ENCODE data around the gene IMPA2. TPM values are rescaled to one million over a fixed set of nuclear protein-coding genes. Genes with fewer than 3 reads are reported as not detected.

IMPA2 gene
- total RNA-seq, 2 experiments from 2014 or later: 17.7 to 20.8 TPM

GRCh38 chr18:12021596-12021995 lies 40.3 kb downstream of the IMPA2 start:
- TF ChIP-seq CTCF (IDR thresholded peaks at IDR 0.05): no peak
- Mint-ChIP-seq H3K27ac (no peak overlapping the region), H3K36me3 (ENCODE audit: low read depth) (peaks cover 2% of the 10 kb centered on the region), H3K27me3 (no peaks in the 10 kb centered on the region), H3K9me3 (no peaks in the 10 kb centered on the region), H3K4me3 (no peak overlapping the region), H3K4me1 (ENCODE audit: low read depth) (no peaks in the 10 kb centered on the region)
- POLR2A ChIA-PET: no interaction called here
- DNase-seq: no peak
- CTCF ChIA-PET: no interaction called here
- ATAC-seq: no peak
- intact Hi-C loops (cut with micrococcal nuclease): no loop called here

GRCh38 chr18:12023375-12023774 lies 42.1 kb downstream of the IMPA2 start:
- ATAC-seq: no peak
- ChIA-PET POLR2A (interaction anchor here (1.2 kb wide), 1 partner anchor 10 kb away, joined by 3 read pairs; no protein-coding TSS in a partner anchor), CTCF (interaction anchor here (0.9 to 1.5 kb wide), 3 partner anchors 15 to 369 kb away, joined by 3 to 6 read pairs (median 3); no protein-coding TSS in a partner anchor)
- no peak for DNase-seq
- H3K4me1 Mint-ChIP-seq (ENCODE audit: low read depth): no peaks in the 10 kb centered on the region
- no peak for TF ChIP-seq CTCF (IDR thresholded peaks at IDR 0.05)
- no peak overlapping the region for H3K4me3 Mint-ChIP-seq
- no peak overlapping the region for H3K27ac Mint-ChIP-seq
- H3K27me3 Mint-ChIP-seq: no peaks in the 10 kb centered on the region
- no peaks in the 10 kb centered on the region for H3K36me3 Mint-ChIP-seq (ENCODE audit: low read depth)
- no peaks in the 10 kb centered on the region for H3K9me3 Mint-ChIP-seq
- intact Hi-C loops (cut with micrococcal nuclease): no loop called here

GRCh38 chr18:12026562-12026961 lies 45.3 kb downstream of the IMPA2 start:
- Mint-ChIP-seq H3K4me1 (ENCODE audit: low read depth) (no peaks in the 10 kb centered on the region), H3K9me3 (no peaks in the 10 kb centered on the region), H3K27me3 (no peaks in the 10 kb centered on the region), H3K27ac (no peak overlapping the region), H3K36me3 (ENCODE audit: low read depth) (no peaks in the 10 kb centered on the region), H3K4me3 (no peak overlapping the region)
- CTCF ChIA-PET: no interaction called here
- no peak for DNase-seq
- POLR2A ChIA-PET: no interaction called here
- no peak for TF ChIP-seq CTCF (IDR thresholded peaks at IDR 0.05)
- ATAC-seq: no peak
- intact Hi-C loops (cut with micrococcal nuclease): no loop called here

GRCh38 chr18:12027046-12027445 lies 45.7 kb downstream of the IMPA2 start:
- Mint-ChIP-seq H3K36me3 (ENCODE audit: low read depth) (no peaks in the 10 kb centered on the region), H3K9me3 (no peaks in the 10 kb centered on the region), H3K4me3 (no peak overlapping the region), H3K27me3 (no peaks in the 10 kb centered on the region), H3K4me1 (ENCODE audit: low read depth) (no peaks in the 10 kb centered on the region), H3K27ac (no peak overlapping the region)
- no peak for ATAC-seq
- intact Hi-C loops (cut with micrococcal nuclease): no loop called here
- POLR2A ChIA-PET: no interaction called here
- DNase-seq: no peak
- TF ChIP-seq CTCF (IDR thresholded peaks at IDR 0.05): no peak
- CTCF ChIA-PET: no interaction called here

GRCh38 chr18:12027480-12027879 lies 46.2 kb downstream of the IMPA2 start:
- H3K27me3 Mint-ChIP-seq: no peaks in the 10 kb centered on the region
- H3K9me3 Mint-ChIP-seq: no peaks in the 10 kb centered on the region
- CTCF ChIA-PET: no interaction called here
- no peaks in the 10 kb centered on the region for H3K36me3 Mint-ChIP-seq (ENCODE audit: low read depth)
- H3K27ac Mint-ChIP-seq: no peak overlapping the region
- intact Hi-C loops (cut with micrococcal nuclease): no loop called here
- DNase-seq: no peak
- TF ChIP-seq CTCF (IDR thresholded peaks at IDR 0.05): no peak
- H3K4me3 Mint-ChIP-seq: no peak overlapping the region
- POLR2A ChIA-PET: interaction anchor here (0.9 kb wide), 1 partner anchor 47 kb away, joined by 3 read pairs; no protein-coding TSS in a partner anchor
- no peaks in the 10 kb centered on the region for H3K4me1 Mint-ChIP-seq (ENCODE audit: low read depth)
- no peak for ATAC-seq

Data from activated CD8-positive, alpha-beta T cell treated with anti-CD3 and anti-CD28 coated beads for 36 hours (primary cell).